Endothelial cell (in vitro differentiated cells): Measurements from ENCODE around the gene RERE. TPM values are rescaled to one million over a fixed set of nuclear protein-coding genes. Genes with fewer than 3 reads are reported as not detected.

Experiments
- DNase-seq: peaks from one replicate; pipeline ENCODE4 v3.0.0; 2021; ENCODE audit warnings: low spot score
- H3K27ac Mint-ChIP-seq: one replicate; pipeline ENCODE4 v1.8.0; 2021; ENCODE audit warnings: mixed read lengths, inconsistent platforms; ENCODE audit not compliant: unreplicated experiment
- H3K27me3 Mint-ChIP-seq: one replicate; pipeline ENCODE4 v1.8.0; 2021; ENCODE audit warnings: mild to moderate bottlenecking, moderate library complexity, mixed read lengths, inconsistent platforms; ENCODE audit not compliant: unreplicated experiment
- H3K36me3 Mint-ChIP-seq: one replicate; pipeline ENCODE4 v1.8.0; 2021; ENCODE audit warnings: mild to moderate bottlenecking, low read depth, mixed read lengths, inconsistent platforms; ENCODE audit not compliant: unreplicated experiment
- H3K4me1 Mint-ChIP-seq: one replicate; pipeline ENCODE4 v1.8.0; 2021; ENCODE audit warnings: mild to moderate bottlenecking, mixed read lengths, inconsistent platforms; ENCODE audit not compliant: unreplicated experiment
- H3K4me3 Mint-ChIP-seq: one replicate; pipeline ENCODE4 v1.8.0; 2021; ENCODE audit warnings: mild to moderate bottlenecking, mixed read lengths, inconsistent platforms; ENCODE audit not compliant: unreplicated experiment
- H3K9me3 Mint-ChIP-seq: one replicate; pipeline ENCODE4 v1.8.0; 2021; ENCODE audit warnings: mixed read lengths, inconsistent platforms; ENCODE audit not compliant: unreplicated experiment
- CTCF ChIP-seq: fragments of 200-600 bp; sonication (generic); IDR thresholded peaks from one replicate; pipeline ENCODE4 v1.5.0; 2021; ENCODE audit warnings: antibody characterized with exemption; ENCODE audit not compliant: unreplicated experiment
- microRNA-seq: library from miRNA; unstranded; fragments of <30 nt; microRNA quantifications from one replicate; pipeline ENCODE4, GENCODE V29; 2020; ENCODE audit not compliant: unreplicated experiment
- total RNA-seq: library from RNA; stranded (reverse); fragmentation: NEBNext Ultra II Directional; extraction: Animal tissue kit (Norgen Biotek cat#: 25700); gene quantifications from one replicate; pipeline ENCODE4 v1.2.1, GENCODE V29; 2021; ENCODE audit not compliant: unreplicated experiment

RERE gene
- total RNA-seq, 1 donor from 2014 or later, result 115 TPM

- H3K9me3 Mint-ChIP-seq, result no peaks in the 10 kb centered on the region
- H3K27ac Mint-ChIP-seq, result no peak overlapping the region
- no peak for TF ChIP-seq CTCF
- H3K36me3 Mint-ChIP-seq, result no peaks in the 10 kb centered on the region
- H3K27me3 Mint-ChIP-seq, result no peaks in the 10 kb centered on the region
- no peak overlapping the region for H3K4me3 Mint-ChIP-seq
- peaks cover 4% of the 10 kb centered on the region for H3K4me1 Mint-ChIP-seq
- DNase-seq, result no peak
Observed at GRCh38 chr1:8307628-8308027, 509.8 kb downstream of the RERE start.

- Mint-ChIP-seq H3K9me3 (no peaks in the 10 kb centered on the region), H3K4me3 (no peak overlapping the region), H3K36me3 (no peaks in the 10 kb centered on the region), H3K27me3 (no peaks in the 10 kb centered on the region), H3K27ac (no peak overlapping the region), H3K4me1 (peaks cover 4% of the 10 kb centered on the region)
- TF ChIP-seq CTCF, result no peak
- DNase-seq, result no peak
Observed at GRCh38 chr1:8303876-8304275, 513.6 kb downstream of the RERE start.

GRCh38 chr1:8303141-8303540, 514.3 kb downstream of the RERE start:
- Mint-ChIP-seq H3K36me3 (no peaks in the 10 kb centered on the region), H3K9me3 (no peaks in the 10 kb centered on the region), H3K27me3 (no peaks in the 10 kb centered on the region), H3K4me3 (no peak overlapping the region), H3K27ac (no peak overlapping the region), H3K4me1 (peaks cover 4% of the 10 kb centered on the region)
- DNase-seq, result no peak
- TF ChIP-seq CTCF, result no peak

Small RNA genes within 50 kb of the gene (microRNA-seq; reads per million reads assigned to microRNA genes)
- 0.77 reads per million, percentile 4 among the genes with 10 or more reads in this experiment for gene MIR6728

Other genes with a start within 250 kb of the RERE start
- gene ENO1, start 61.0 kb upstream of the RERE start, total RNA-seq, result 626 TPM
- gene CA6, start 128.2 kb upstream of the RERE start, total RNA-seq, result 2.5 TPM
- not detected for gene SLC2A7, start 208.8 kb upstream of the RERE start, total RNA-seq